GM23338 (cell line): Measurements from ENCODE around the gene ZNF511. TPM values are rescaled to one million over a fixed set of nuclear protein-coding genes. Genes with fewer than 3 reads are reported as not detected.

Experiments
- ATAC-seq: fragments of 200-7000 bp; cut with Tn5 transposase; 3 replicates; pipeline ENCODE4 v1.9.1; 2020
- DNase-seq: peaks from one replicate; pipeline ENCODE4 v3.0.0-alpha.2; 2015; ENCODE audit warnings: low spot score
- H2AFZ ChIP-seq: fragments of 200-600 bp; sonication (generic); 2 replicates; pipeline ENCODE4 v1.8.0; 2016; ENCODE audit warnings: antibody characterized with exemption, mild to moderate bottlenecking, moderate library complexity
- H3F3A ChIP-seq: fragments of 200-600 bp; sonication (generic); replicated peaks from 2 replicates; pipeline ENCODE4 v1.8.0; 2017; ENCODE audit warnings: antibody characterized with exemption, mixed run types, low read depth
- H3K27ac ChIP-seq: fragments of 200-600 bp; sonication (generic); 2 replicates; pipeline ENCODE4 v1.6.1; 2016; ENCODE audit warnings: low read depth
- H3K27me3 ChIP-seq: fragments of 200-600 bp; sonication (generic); 2 replicates; pipeline ENCODE4 v1.8.0; 2016; ENCODE audit warnings: mild to moderate bottlenecking, mixed run types, moderate library complexity; ENCODE audit not compliant: insufficient read depth
- H3K36me3 ChIP-seq: fragments of 200-600 bp; sonication (generic); 2 replicates; pipeline ENCODE4 v1.8.0; 2016; ENCODE audit warnings: mild to moderate bottlenecking; ENCODE audit not compliant: insufficient read depth
- H3K4me1 ChIP-seq: fragments of 200-600 bp; sonication (generic); 2 replicates; pipeline ENCODE4 v1.8.0; 2016; ENCODE audit warnings: mild to moderate bottlenecking, moderate library complexity; ENCODE audit not compliant: insufficient read depth
- H3K4me2 ChIP-seq: fragments of 200-600 bp; sonication (generic); 2 replicates; pipeline ENCODE4 v1.7.1; 2017; ENCODE audit warnings: mixed run types
- H3K4me3 ChIP-seq: fragments of 200-600 bp; sonication (generic); 2 replicates; pipeline ENCODE4 v1.6.1; 2016; ENCODE audit warnings: mixed run types
- H3K79me2 ChIP-seq: fragments of 200-600 bp; sonication (generic); replicated peaks from 2 replicates; pipeline ENCODE4 v1.8.0; 2017; ENCODE audit warnings: mild to moderate bottlenecking; ENCODE audit not compliant: insufficient read depth
- H3K9me2 ChIP-seq: fragments of 200-600 bp; sonication (generic); 2 replicates; pipeline ENCODE4 v1.8.0; 2017; ENCODE audit not compliant: insufficient read depth
- H4K20me1 ChIP-seq: fragments of 200-600 bp; sonication (generic); replicated peaks from 2 replicates; pipeline ENCODE4 v1.8.0; 2017; ENCODE audit warnings: mild to moderate bottlenecking; ENCODE audit not compliant: insufficient read depth
- H3K27ac Mint-ChIP-seq: 2 replicates; pipeline ENCODE4 v1.8.0; 2020; ENCODE audit warnings: inconsistent platforms, mild to moderate bottlenecking, moderate library complexity, mixed read lengths
- H3K27me3 Mint-ChIP-seq: 3 replicates; pipeline ENCODE4 v1.8.0; 2022; ENCODE audit warnings: low read depth, mild to moderate bottlenecking, moderate library complexity, mixed read lengths, inconsistent platforms; ENCODE audit not compliant: insufficient read depth, poor library complexity
- H3K36me3 Mint-ChIP-seq: 3 replicates; pipeline ENCODE4 v1.8.0; 2021; ENCODE audit warnings: low read depth, mild to moderate bottlenecking, inconsistent platforms, moderate library complexity, mixed read lengths
- H3K4me1 Mint-ChIP-seq: 3 replicates; pipeline ENCODE4 v1.8.0; 2020; ENCODE audit warnings: mild to moderate bottlenecking, inconsistent platforms, mixed read lengths
- H3K4me3 Mint-ChIP-seq: 3 replicates; pipeline ENCODE4 v1.8.0; 2021; ENCODE audit warnings: moderate library complexity, mild to moderate bottlenecking, inconsistent platforms, mixed read lengths
- H3K9me3 Mint-ChIP-seq: 3 replicates; pipeline ENCODE4 v1.8.0; 2020; ENCODE audit warnings: moderate library complexity, mild to moderate bottlenecking, inconsistent platforms, mixed read lengths
- CREB1 ChIP-seq: fragments of 250-450 bp; sonication (Bioruptor Pico); IDR thresholded peaks from 2 replicates; pipeline ENCODE4 v1.5.0; 2020; ENCODE audit warnings: low read depth, mild to moderate bottlenecking, moderate library complexity
- ETS1 ChIP-seq: IDR thresholded peaks from 2 replicates; pipeline ENCODE4 v1.6.1; 2016; ENCODE audit warnings: antibody characterized with exemption
- EZH2 ChIP-seq: fragments of 200-600 bp; sonication (generic); IDR thresholded peaks from one replicate; pipeline ENCODE4 v1.8.0; 2017; ENCODE audit warnings: antibody characterized with exemption, mild to moderate bottlenecking, low read depth; ENCODE audit not compliant: unreplicated experiment
- EZH2phosphoT487 ChIP-seq: fragments of 200-600 bp; sonication (generic); IDR thresholded peaks from one replicate; pipeline ENCODE4 v1.8.1; 2018; ENCODE audit warnings: antibody characterized with exemption; ENCODE audit not compliant: unreplicated experiment
- JUNB ChIP-seq: IDR thresholded peaks from one replicate; pipeline ENCODE4 v1.6.1; 2016; ENCODE audit warnings: antibody characterized with exemption; ENCODE audit not compliant: unreplicated experiment
- NANOG ChIP-seq: IDR thresholded peaks from 2 replicates; pipeline ENCODE4 v1.6.1; 2016; ENCODE audit warnings: antibody characterized with exemption, borderline replicate concordance
- POLR2AphosphoS5 ChIP-seq: IDR thresholded peaks from 2 replicates; pipeline ENCODE4 v1.6.1; 2016; ENCODE audit warnings: antibody characterized with exemption, low read depth
- REST ChIP-seq: IDR thresholded peaks from one replicate; pipeline ENCODE4 v1.6.1; 2018; ENCODE audit warnings: antibody characterized with exemption; ENCODE audit not compliant: unreplicated experiment
- ZNF114 ChIP-seq: fragments of 250-450 bp; sonication (Bioruptor Pico); IDR thresholded peaks from 2 replicates; pipeline ENCODE4 v1.5.0; 2020; ENCODE audit warnings: mild to moderate bottlenecking, moderate library complexity
- ZNF462 ChIP-seq: fragments of 250-450 bp; sonication (Bioruptor Pico); IDR thresholded peaks from 2 replicates; pipeline ENCODE4 v1.5.0; 2020; ENCODE audit warnings: mild to moderate bottlenecking, moderate library complexity
- polyA plus RNA-seq: library from polyadenylated mRNA; unstranded; fragments of >200 nt; fragmentation: Nextera tagmentation; extraction: Ambion mirVana; gene quantifications from 2 replicates; pipeline ENCODE4 v1.2.1, GENCODE V29; 2016
- total RNA-seq: library from RNA; depleted of rRNA; stranded (reverse); fragments of >200 nt; shearing (Covaris generic); gene quantifications from 2 replicates; pipeline ENCODE4 v1.2.3, GENCODE V29; 2014

The ZNF511 gene
- total and polyA plus RNA-seq, 2 experiments from 2014 or later: 41.3 to 104 TPM

GRCh38 chr10:133289761-133290160 is 19.0 kb upstream of the ZNF511 start (continued):
- TF ChIP-seq POLR2AphosphoS5 (no peak), EZH2phosphoT487 (no peak), ZNF462 (CRISPR knock-in tag) (no peak), ETS1 (no peak)

- no peaks in the 10 kb centered on the region for H3F3A ChIP-seq
- DNase-seq (no peak), ATAC-seq (no peak)
- H3K27ac ChIP-seq: no peak overlapping the region
- Mint-ChIP-seq H3K27me3 (peaks cover 7% of the 10 kb centered on the region), H3K4me1 (no peaks in the 10 kb centered on the region), H3K4me3 (no peak overlapping the region), H3K36me3 (peaks cover 58% of the 10 kb centered on the region), H3K27ac (no peak overlapping the region), H3K9me3 (no peaks in the 10 kb centered on the region)
- H3K79me2 ChIP-seq: no peaks in the 10 kb centered on the region
- H3K9me2 ChIP-seq: no peaks in the 10 kb centered on the region
- H3K4me3 ChIP-seq: no peak overlapping the region
- no peaks in the 10 kb centered on the region; the same call in 1 of the 2 replicates for H4K20me1 ChIP-seq
- no peaks in the 10 kb centered on the region for H3K4me1 ChIP-seq
- H2AFZ ChIP-seq: no peak overlapping the region
- no peaks in the 10 kb centered on the region for H3K27me3 ChIP-seq
- no peaks in the 10 kb centered on the region; the same call in 1 of the 2 replicates for H3K36me3 ChIP-seq
- no peak overlapping the region for H3K4me2 ChIP-seq
- TF ChIP-seq NANOG (no peak), ZNF114 (CRISPR knock-in tag) (no peak), JUNB (no peak), CREB1 (CRISPR knock-in tag) (no peak), POLR2AphosphoS5 (no peak), REST (no peak), EZH2 (no peak), EZH2phosphoT487 (no peak), ETS1 (no peak)
Observed at GRCh38 chr10:133292919-133293809, 15.6 kb upstream of the ZNF511 start.
